Measurements from ENCODE around the gene CGB8.
A peak's percentile ranks its signal among the peaks of the same experiment; 100 is the strongest.

Gene CGB8

GRCh38 chr19:49004133-49004532, 44.8 kb downstream of the CGB8 start:
- no peak for DNase-seq

DNA sequence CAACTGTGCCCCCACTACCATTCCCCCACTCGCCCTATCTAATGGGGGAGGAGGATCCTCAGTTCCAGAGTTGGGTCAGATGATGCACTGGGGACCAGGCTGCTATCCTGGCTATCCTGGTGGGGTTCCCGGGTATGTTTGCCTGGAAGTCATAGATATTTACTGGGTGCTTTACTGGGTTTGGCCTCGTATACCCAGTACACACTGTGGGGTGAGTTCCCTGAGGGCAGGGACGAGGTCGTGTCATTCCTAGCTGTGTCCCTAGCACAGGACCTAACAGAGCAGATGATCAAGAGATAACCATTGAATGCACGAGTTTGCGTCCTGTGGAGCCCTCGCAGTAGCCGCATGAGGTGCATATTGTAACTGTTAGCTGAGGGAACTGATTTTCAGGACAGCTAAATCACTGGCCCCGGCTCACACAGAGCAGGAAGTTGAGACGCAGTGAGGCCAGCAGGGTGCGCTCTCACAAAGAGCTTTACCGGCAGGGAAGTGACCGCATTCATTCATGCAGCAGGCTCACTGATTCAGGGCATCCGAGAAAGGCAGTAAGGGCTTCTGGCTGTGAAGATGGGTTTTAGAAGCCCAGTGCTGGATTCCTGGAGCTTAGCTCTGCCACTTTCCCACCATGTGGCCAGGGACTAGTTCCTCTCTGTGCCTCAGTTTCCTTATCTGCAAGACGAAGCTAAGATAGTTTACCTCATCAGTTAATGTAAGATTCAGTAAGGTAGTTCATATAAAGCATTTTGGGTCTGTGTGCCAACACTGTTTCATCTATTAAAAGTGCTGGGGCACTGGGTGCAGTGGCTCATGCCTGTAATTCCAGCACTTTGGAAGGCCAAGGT, 49.2 kb downstream of the CGB8 start:
- peak; percentile 67 to 78 for DNase-seq

DNA sequence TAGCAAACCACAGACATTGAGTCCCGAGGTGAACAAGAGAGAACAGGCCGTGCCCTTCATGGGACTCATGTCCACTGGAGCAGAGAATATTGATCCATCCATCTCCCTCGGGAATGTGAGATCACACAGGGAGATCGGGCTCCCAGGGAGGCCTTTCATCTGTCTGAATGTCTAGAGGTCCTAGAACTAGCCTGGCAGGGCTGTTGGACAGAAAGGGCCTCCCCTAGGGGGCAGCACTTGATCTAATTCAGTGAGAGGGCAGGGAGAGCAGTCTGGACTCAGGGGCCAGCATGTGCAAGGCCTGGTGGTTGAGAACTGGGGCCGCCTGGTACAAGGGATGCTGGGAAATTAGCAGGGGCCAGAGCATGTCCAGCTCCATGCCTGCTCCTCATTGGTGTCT, 50.9 kb downstream of the CGB8 start:
- peak; percentile 39 to 50 for DNase-seq

Measured in CD4-positive, alpha-beta T cell treated with Interleukin-4 for 1 hour (primary cell).